Endothelial cell of umbilical vein (primary cell): Measurements from ENCODE around the gene TRPC3. TPM values are rescaled to one million over a fixed set of nuclear protein-coding genes. Genes with fewer than 3 reads are reported as not detected.
A peak's percentile ranks its signal among the peaks of the same experiment; 100 is the strongest.

Experiments
- BruUV-seq: library from RNA; stranded (reverse); fragments of 400-500 nt; replicated peaks from 2 replicates; lab custom pipeline; 2021; lab: Mats Ljungman, UMichigan
- CTCF ChIA-PET: fragments of 300-600, 350-600 bp; sonication (Branson Sonifier 250); formaldehyde crosslinking; loops from one replicate; lab custom pipeline; 2021; ENCODE audit warnings: antibody characterized with exemption, inconsistent platforms; lab: Charles Lee
- POLR2A ChIA-PET: fragments of 300-600, 350-600 bp; sonication (Branson Sonifier 250); formaldehyde crosslinking; loops from one replicate; lab custom pipeline; 2021; ENCODE audit warnings: antibody characterized with exemption, inconsistent platforms; lab: Charles Lee
- DNase-seq: peaks from one replicate; pipeline ENCODE4 v3.0.0-alpha.2; 2011; ENCODE audit warnings: low read depth, low spot score
- FAIRE-seq: peaks from 2 replicates; lab custom pipeline; 2011; peaks lifted over from hg19 to GRCh38; lab: Jason Lieb, UNC
- H2AFZ ChIP-seq: 2 replicates; pipeline ENCODE4 v1.6.0; 2012; ENCODE audit warnings: low read depth, low read length, control low read depth, inconsistent platforms
- H3K27ac ChIP-seq: 2 replicates; pipeline ENCODE4 v1.5.1; 2011; ENCODE audit warnings: low read depth, mild to moderate bottlenecking, control low read depth, low read length, moderate library complexity; ENCODE audit not compliant: insufficient read depth
- H3K27me3 ChIP-seq, 2 experiments: 2 replicates each; pipeline versions ENCODE4 v1.6.0 to v1.6.1; 2011; ENCODE audit warnings: low read length in 2 of 2, mixed read lengths in 1 of 2; ENCODE audit not compliant: control insufficient read depth in 2 of 2, insufficient read depth in 2 of 2
- H3K36me3 ChIP-seq, 2 experiments: 2 replicates in 1 of 2; 3 replicates in 1 of 2; pipeline ENCODE4 v1.5.1; 2011; ENCODE audit warnings: low read length in 2 of 2, mild to moderate bottlenecking in 1 of 2, moderate library complexity in 1 of 2; ENCODE audit not compliant: control insufficient read depth in 2 of 2, insufficient read depth in 2 of 2; ENCODE audit errors: extremely low read depth in 1 of 2
- H3K4me1 ChIP-seq: 3 replicates; pipeline ENCODE4 v1.5.1; 2011; ENCODE audit warnings: mild to moderate bottlenecking, low read length; ENCODE audit not compliant: control insufficient read depth, insufficient read depth; ENCODE audit errors: extremely low read depth
- H3K4me2 ChIP-seq: 2 replicates; pipeline ENCODE4 v1.6.1; 2011; ENCODE audit warnings: low read length, control low read depth, mixed read lengths; ENCODE audit not compliant: insufficient read depth
- H3K4me3 ChIP-seq, 3 experiments: fragments of 200-600 bp in 1 of 3; sonication (generic), shearing (Covaris generic) in 1 of 3; replicated peaks in 1 of 3; 2 replicates each; pipeline ENCODE4 v1.5.1; 2011 to 2016; ENCODE audit warnings: control low read depth in 3 of 3, low read length in 3 of 3, mild to moderate bottlenecking in 2 of 3, inconsistent platforms in 1 of 3, low read depth in 1 of 3, moderate library complexity in 1 of 3; ENCODE audit not compliant: insufficient read depth in 1 of 3
- H3K79me2 ChIP-seq: 2 replicates; pipeline ENCODE4 v1.6.0; 2012; ENCODE audit warnings: low read length, inconsistent platforms; ENCODE audit not compliant: control insufficient read depth, insufficient read depth
- H3K9ac ChIP-seq: replicated peaks from 2 replicates; pipeline ENCODE3; 2011; ENCODE audit warnings: low read length, control low read depth; ENCODE audit not compliant: insufficient read depth; ENCODE audit errors: extremely low read depth
- H3K9me1 ChIP-seq: replicated peaks from 3 replicates; pipeline ENCODE4 v1.6.0; 2011; ENCODE audit warnings: mild to moderate bottlenecking, low read length; ENCODE audit not compliant: control insufficient read depth, insufficient read depth; ENCODE audit errors: extremely low read depth
- H3K9me3 ChIP-seq: replicated peaks from 2 replicates; pipeline ENCODE4 v1.5.1; 2012; ENCODE audit warnings: low read length, inconsistent platforms; ENCODE audit not compliant: control insufficient read depth, insufficient read depth
- H4K20me1 ChIP-seq: replicated peaks from 2 replicates; pipeline ENCODE3; 2011; ENCODE audit warnings: mild to moderate bottlenecking, low read length; ENCODE audit not compliant: control insufficient read depth, insufficient read depth; ENCODE audit errors: extremely low read depth
- CTCF ChIP-seq, 2 donors: IDR thresholded peaks; 1 replicate in 1 of 2; 2 replicates in 1 of 2; pipeline ENCODE4 v1.5.1; 2011; ENCODE audit warnings: low read length in 2 of 2, mild to moderate bottlenecking in 2 of 2, moderate library complexity in 2 of 2, control low read depth in 1 of 2, inconsistent platforms in 1 of 2, low read depth in 1 of 2; ENCODE audit not compliant: insufficient read depth in 1 of 2; ENCODE audit errors: extremely low read depth in 1 of 2
- EZH2 ChIP-seq: IDR thresholded peaks from 2 replicates; pipeline ENCODE4 v1.6.1; 2012; ENCODE audit warnings: borderline replicate concordance, low read depth, mild to moderate bottlenecking, moderate library complexity, low read length, inconsistent platforms; ENCODE audit not compliant: severe bottlenecking
- FOS ChIP-seq: IDR thresholded peaks from 2 replicates; pipeline ENCODE4 v1.6.1; 2011; ENCODE audit warnings: mild to moderate bottlenecking, low read length, moderate library complexity, borderline replicate concordance; ENCODE audit not compliant: insufficient read depth
- GATA2 ChIP-seq: IDR thresholded peaks from 2 replicates; pipeline ENCODE4 v1.7.0; 2011; ENCODE audit warnings: low read depth, mild to moderate bottlenecking, moderate library complexity, mixed read lengths, low read length; ENCODE audit not compliant: insufficient read length, insufficient read depth
- JUN ChIP-seq: IDR thresholded peaks from 2 replicates; pipeline ENCODE4 v1.6.1; 2011; ENCODE audit warnings: borderline replicate concordance, low read depth; ENCODE audit not compliant: insufficient read length, insufficient read depth
- MYC ChIP-seq: IDR thresholded peaks from one replicate; pipeline ENCODE4 v1.6.1; 2011; ENCODE audit warnings: mild to moderate bottlenecking, low read depth, low read length
- POLR2A ChIP-seq: IDR thresholded peaks from 2 replicates; pipeline ENCODE4 v1.6.1; 2012; ENCODE audit warnings: low read depth, mild to moderate bottlenecking, control low read depth, low read length
- POLR2AphosphoS5 ChIP-seq: IDR thresholded peaks from 2 replicates; pipeline ENCODE4 v1.6.1; 2012; ENCODE audit warnings: low read depth, mild to moderate bottlenecking, control low read depth, low read length, moderate library complexity; ENCODE audit not compliant: insufficient read depth
- dilution Hi-C: fragments of 300-500 bp; cut with MboI; formaldehyde crosslinking; loops from one replicate; pipeline ENCODE4 v1.15.0; 2019; ENCODE audit warnings: low sequenced_read_pairs; ENCODE audit not compliant: extremely low pct_ligation_motif_present
- intact Hi-C: fragments of 100-400 bp; cut with micrococcal nuclease; formaldehyde crosslinking; loops from one replicate; pipeline ENCODE4 v1.10.0; 2022
- polyA plus RNA-seq, 4 experiments: library from polyadenylated mRNA; depleted of rRNA in 3 of 4; stranded (reverse) in 3 of 4; unstranded in 1 of 4; fragments of >200 nt; gene quantifications; 2 replicates each; pipeline versions ENCODE4 v1.2.1 to v1.2.3, GENCODE V29; 2011 to 2012; ENCODE audit warnings: missing spikeins in 1 of 4
- total RNA-seq: library from RNA; stranded (reverse); gene quantifications from 2 replicates; pipeline ENCODE4 v1.2.3, GENCODE V29; 2021
- TF ChIP-seq, protein P1 (sequence below): IDR thresholded peaks from 2 replicates; pipeline ENCODE4 v1.6.1; 2011; ENCODE audit not compliant: insufficient read depth, insufficient read length

Gene TRPC3
- total and polyA plus RNA-seq, 2 donors (not counting 3 experiments of a cell fraction or from before 2014, with no cell fraction given): not detected

DNA sequence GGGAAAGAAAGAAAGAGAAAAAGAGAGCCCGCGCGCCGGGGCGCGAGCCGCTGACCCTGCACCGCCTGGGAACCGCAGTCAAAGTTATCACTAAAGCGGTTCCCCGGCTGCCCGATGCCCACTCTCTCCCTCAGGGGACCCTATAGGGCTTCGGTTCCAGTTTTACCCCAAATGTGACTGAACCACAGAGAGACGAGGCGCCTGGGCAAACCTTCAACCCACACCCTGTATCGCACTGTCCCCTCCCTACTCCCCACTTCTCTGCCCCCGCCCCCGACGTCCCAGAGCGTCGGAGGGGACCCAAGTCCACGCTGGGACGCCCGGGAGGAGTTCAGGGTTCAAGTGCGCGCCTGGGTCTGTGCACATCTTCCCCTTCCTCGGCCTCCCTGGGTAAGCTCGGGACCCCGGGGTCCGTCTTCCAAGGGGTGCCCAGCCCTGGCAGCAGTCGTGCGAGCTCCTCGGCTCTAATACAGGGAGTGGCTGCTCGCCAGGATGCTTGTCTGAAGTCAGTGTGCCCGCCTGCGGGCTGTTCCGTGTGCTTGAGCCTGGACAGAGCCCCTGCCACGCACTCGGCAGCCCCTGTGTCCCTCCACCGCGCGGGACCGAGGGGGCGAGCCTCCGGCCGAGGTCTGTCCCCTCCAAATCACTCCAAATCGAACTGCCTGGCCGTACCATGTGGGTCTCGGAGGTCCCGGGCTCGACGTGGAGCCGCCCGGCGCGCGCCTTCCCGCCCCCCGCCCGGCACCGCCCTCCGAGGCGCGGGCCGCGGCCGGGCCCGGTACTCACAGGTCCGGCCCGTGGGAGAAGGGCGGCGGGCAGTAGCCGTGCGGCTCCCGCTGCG lies 960 bp downstream of the TRPC3 start:
- Histone ChIP-seq H3K4me2 (peak overlapping the region; percentile 95), H3K27ac (no peak overlapping the region), H4K20me1 (no peaks in the 10 kb centered on the region), H2AFZ (peak overlapping the region; percentile 89), H3K9me1 (no peaks in the 10 kb centered on the region), H3K79me2 (no peaks in the 10 kb centered on the region), H3K4me3 (peak overlapping the region; percentile 35 to 73 (median 61)), H3K9me3 (no peaks in the 10 kb centered on the region), H3K4me1 (peaks cover 9% of the 10 kb centered on the region), H3K27me3 (peaks cover 29 to 33% of the 10 kb centered on the region in 2 experiments), H3K36me3 (no peaks in the 10 kb centered on the region), H3K9ac (no peak overlapping the region)
- CTCF ChIA-PET: interaction anchor here (0.6 to 3.5 kb wide), 7 partner anchors 9 to 627 kb away, joined by 3 to 19 read pairs (median 6); no protein-coding TSS in a partner anchor
- POLR2A ChIA-PET: no interaction called here
- no peak for TF ChIP-seq CTCF (IDR thresholded peaks at IDR 0.05; ENCODE audit: extremely low read depth in 1 of 2, insufficient read depth in 1 of 2, low read depth in 1 of 2, low read length in 2 of 2)
- no peak for TF ChIP-seq POLR2A
- TF ChIP-seq EZH2: no peak
- TF ChIP-seq GATA2: no peak
- TF ChIP-seq POLR2AphosphoS5: no peak
- TF ChIP-seq JUN: no peak
- TF ChIP-seq, protein P1, sequence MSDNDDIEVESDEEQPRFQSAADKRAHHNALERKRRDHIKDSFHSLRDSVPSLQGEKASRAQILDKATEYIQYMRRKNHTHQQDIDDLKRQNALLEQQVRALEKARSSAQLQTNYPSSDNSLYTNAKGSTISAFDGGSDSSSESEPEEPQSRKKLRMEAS: no peak
- TF ChIP-seq MYC: no peak
- TF ChIP-seq FOS: no peak
- no TSS peak for BruUV-seq
- dilution Hi-C loops: no loop called here
- intact Hi-C loops: loop anchor here (1.0 to 5.0 kb wide), 5 partner anchors 52 to 971 kb away; partner anchors contain the start of genes BLTP1 and NUDT6
- DNase-seq: peak; percentile 13
- FAIRE-seq: no peak
